Spleen (tissue), 11 donors: Measurements from ENCODE around the gene GALNT15. TPM values are rescaled to one million over a fixed set of nuclear protein-coding genes. Genes with fewer than 3 reads are reported as not detected.

Source experiments
- DNase-seq: peaks from one replicate; pipeline ENCODE4 v3.0.0-alpha.2; 2020
- H3K27ac ChIP-seq, 8 donors: fragments of 200-600 bp; sonication (generic) in 7 of 8; 1 replicate in 4 of 8; 2 replicates in 4 of 8; pipeline versions ENCODE4 v1.5.0 to v1.8.0; 2016 to 2021; ENCODE audit warnings: inconsistent platforms in 4 of 8, mild to moderate bottlenecking in 4 of 8, moderate library complexity in 1 of 8
- H3K27me3 ChIP-seq, 7 donors: fragments of 200-600 bp; sonication (generic) in 6 of 7; replicated peaks in 1 of 7; 1 replicate in 4 of 7; 2 replicates in 3 of 7; pipeline versions ENCODE4 v1.5.0 to v1.8.0; 2016 to 2021; ENCODE audit warnings: inconsistent platforms in 3 of 7, mild to moderate bottlenecking in 1 of 7
- H3K36me3 ChIP-seq, 6 donors: fragments of 200-600 bp; sonication (generic) in 5 of 6; 1 replicate in 4 of 6; 2 replicates in 2 of 6; pipeline versions ENCODE4 v1.5.0 to v1.8.0; 2016 to 2021; ENCODE audit warnings: inconsistent platforms in 2 of 6
- H3K4me1 ChIP-seq, 6 donors: fragments of 200-600 bp; sonication (generic) in 5 of 6; 1 replicate in 3 of 6; 2 replicates in 3 of 6; pipeline versions ENCODE4 v1.5.0 to v1.8.0; 2016 to 2021; ENCODE audit warnings: inconsistent platforms in 3 of 6
- H3K4me3 ChIP-seq, 8 donors: fragments of 200-600 bp; sonication (generic) in 7 of 8; 1 replicate in 4 of 8; 2 replicates in 4 of 8; pipeline versions ENCODE4 v1.5.0 to v1.8.0; 2016 to 2021; ENCODE audit warnings: inconsistent platforms in 4 of 8, mild to moderate bottlenecking in 4 of 8, moderate library complexity in 2 of 8
- H3K9me3 ChIP-seq, 8 donors: fragments of 200-600 bp; sonication (generic) in 7 of 8; 1 replicate in 4 of 8; 2 replicates in 4 of 8; pipeline versions ENCODE4 v1.5.0 to v1.8.0; 2016 to 2021; ENCODE audit warnings: inconsistent platforms in 4 of 8
- CTCF ChIP-seq, 11 experiments: fragments of 200-600 bp in 7 of 11; fragments of 450-650 bp in 4 of 11; sonication (generic) in 4 of 11; IDR thresholded peaks in 8 of 11; conservative IDR thresholded peaks in 3 of 11; 1 replicate in 7 of 11; 2 replicates in 4 of 11; pipeline versions ENCODE4 v1.4.0 to v1.8.0; 2016 to 2021; ENCODE audit warnings: antibody characterized with exemption in 11 of 11, inconsistent platforms in 4 of 11, mild to moderate bottlenecking in 1 of 11
- POLR2A ChIP-seq, 3 donors: fragments of 450-650 bp; IDR thresholded peaks; one replicate each; pipeline ENCODE4 v1.5.1; 2017; ENCODE audit warnings: antibody characterized with exemption in 3 of 3, mild to moderate bottlenecking in 1 of 3
- POLR2AphosphoS5 ChIP-seq, 3 donors: sonication (generic); formaldehyde crosslinking; IDR thresholded peaks; one replicate each; pipeline ENCODE4 v1.5.1; 2017; ENCODE audit warnings: antibody characterized with exemption in 3 of 3
- WGBS, 5 donors: extraction: QIAGEN DNeasy Blood & Tissue Kit in 3 of 5; methylation state at CpG; one replicate each; pipeline versions ENCODE4 v1.1.5 to v1.1.7; 2013 to 2018; 5-methylcytosine and 5-hydroxymethylcytosine counted together
- intact Hi-C: fragments of 100-400 bp; cut with DNase I; formaldehyde crosslinking; loops from one replicate; pipeline ENCODE4 v1.15.0; 2023; ENCODE audit warnings: low total_unique reads
- polyA plus RNA-seq, 3 donors: library from polyadenylated mRNA; stranded (reverse); fragments of 200-250 nt; gene quantifications; one replicate each; pipeline ENCODE4 v1.2.1, GENCODE V29; 2013
- total RNA-seq, 7 donors: library from RNA; depleted of rRNA in 3 of 7; stranded (reverse); fragments of >200 nt in 3 of 7; fragmentation: NEBNext Ultra II Directional in 4 of 7; extraction: Animal tissue kit (Norgen Biotek cat#: 25700) in 4 of 7; gene quantifications; one replicate each; pipeline versions ENCODE4 v1.1.0 to v1.2.1, GENCODE V29; 2016 to 2021
- donor health status: healthy with polysubstance abuse.
- donor health status: DM: no; HTN: no; CAD: no; lungs with moderate emphysema.
- donor health status: DM: no; HTN: no; CAD: no.
- donor health status: Bipolar disorder and iron deficiency.
- donor health status: healthy.
- donor health status: DM: no; HTN: no; CAD: no.
- donor health status: DM: yes; HTN: yes; CAD: no.

Gene GALNT15
- total and polyA plus RNA-seq, 10 donors, result 2.5 to 147 (median 42.1) TPM

DNA sequence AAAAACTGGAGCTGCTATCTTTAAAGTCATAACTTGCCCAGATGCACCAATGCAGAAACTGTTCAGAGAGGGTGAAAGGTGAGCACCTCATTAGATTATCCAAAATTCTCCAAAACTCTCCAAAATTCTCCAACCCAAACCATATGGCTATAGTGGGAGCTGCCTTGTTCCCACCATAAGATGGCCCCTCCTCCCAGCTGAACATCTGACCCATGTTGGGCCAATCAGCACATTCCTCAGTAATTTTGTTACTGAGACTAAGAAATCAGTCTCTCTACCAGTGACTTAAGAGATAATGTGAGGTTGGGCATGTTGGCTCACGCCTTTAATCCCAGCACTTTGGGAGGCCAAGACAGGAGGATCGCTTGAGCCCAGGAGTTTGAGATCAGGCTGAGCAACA, 57.5 kb downstream of the GALNT15 start:
- H3K4me1 ChIP-seq, result no peaks in the 10 kb centered on the region
- H3K27me3 ChIP-seq, result no peaks in the 10 kb centered on the region
- no peak overlapping the region for H3K4me3 ChIP-seq
- DNase-seq, result no peak
- peaks cover 0 to 5% (median 0%) of the 10 kb centered on the region in 6 donors for H3K36me3 ChIP-seq
- 93 to 100% (median 97%) methylated on average over 2 of the region's 2 CpGs for WGBS, 5 donors
- no peak overlapping the region for H3K27ac ChIP-seq
- no peaks in the 10 kb centered on the region for H3K9me3 ChIP-seq
- intact Hi-C loops, result no loop called here
- TF ChIP-seq POLR2AphosphoS5 (IDR thresholded peaks at IDR 0.05) (no peak), CTCF (IDR thresholded peaks at IDR 0.05 in 8 of 11, conservative IDR thresholded peaks at IDR 0.05 in 3 of 11) (no peak), POLR2A (IDR thresholded peaks at IDR 0.05) (no peak)

GRCh38 chr3:16233806-16234205, 59.3 kb downstream of the GALNT15 start:
- no peak overlapping the region for H3K4me3 ChIP-seq
- H3K4me1 ChIP-seq, result no peaks in the 10 kb centered on the region
- TF ChIP-seq CTCF (IDR thresholded peaks at IDR 0.05 in 8 of 11, conservative IDR thresholded peaks at IDR 0.05 in 3 of 11) (no peak), POLR2AphosphoS5 (IDR thresholded peaks at IDR 0.05) (no peak), POLR2A (IDR thresholded peaks at IDR 0.05) (no peak)
- no peaks in the 10 kb centered on the region for H3K27me3 ChIP-seq
- no peak for DNase-seq
- H3K9me3 ChIP-seq, result no peaks in the 10 kb centered on the region
- H3K27ac ChIP-seq, result no peak overlapping the region
- H3K36me3 ChIP-seq, result no peaks in the 10 kb centered on the region
- 88 to 100% (median 94%) methylated on average over 1 of the region's 1 CpG for WGBS, 5 donors
- intact Hi-C loops, result no loop called here

DNA sequence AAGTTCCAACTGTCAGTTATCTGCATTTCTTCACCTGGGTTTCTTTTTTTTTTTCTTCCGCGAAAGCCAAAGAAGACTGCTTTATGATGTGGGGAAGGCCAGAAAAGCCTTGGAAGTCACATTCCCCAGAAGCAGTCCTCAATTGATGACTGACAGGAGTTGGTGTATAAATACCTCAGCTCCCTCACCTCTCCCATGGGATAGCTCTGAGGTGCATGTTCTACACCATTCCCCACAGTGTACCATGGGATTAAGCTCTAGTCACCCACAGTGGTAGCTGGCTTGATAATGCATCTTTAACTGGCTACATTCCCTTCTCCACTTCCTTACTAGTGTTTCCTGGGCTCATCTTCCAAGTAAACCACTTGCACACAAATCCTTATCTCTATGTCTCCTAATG, 59.8 kb downstream of the GALNT15 start:
- WGBS, 5 donors, result 94 to 98% (median 97%) methylated on average over 2 of the region's 2 CpGs
- no peaks in the 10 kb centered on the region for H3K4me1 ChIP-seq
- intact Hi-C loops, result no loop called here
- no peaks in the 10 kb centered on the region for H3K9me3 ChIP-seq
- H3K36me3 ChIP-seq, result no peaks in the 10 kb centered on the region
- DNase-seq, result no peak
- TF ChIP-seq POLR2AphosphoS5 (IDR thresholded peaks at IDR 0.05), result no peak
- no peak for TF ChIP-seq POLR2A (IDR thresholded peaks at IDR 0.05)
- no peak for TF ChIP-seq CTCF (IDR thresholded peaks at IDR 0.05 in 8 of 11, conservative IDR thresholded peaks at IDR 0.05 in 3 of 11)
- no peaks in the 10 kb centered on the region for H3K27me3 ChIP-seq
- H3K27ac ChIP-seq, result no peak overlapping the region
- no peak overlapping the region for H3K4me3 ChIP-seq

- intact Hi-C loops, result no loop called here
- H3K4me3 ChIP-seq, result no peak overlapping the region
- 83 to 96% (median 88%) methylated on average over 4 of the region's 4 CpGs for WGBS, 5 donors
- H3K27ac ChIP-seq, result no peak overlapping the region
- H3K4me1 ChIP-seq, result no peaks in the 10 kb centered on the region
- H3K9me3 ChIP-seq, result no peaks in the 10 kb centered on the region
- no peak for TF ChIP-seq POLR2A (IDR thresholded peaks at IDR 0.05)
- TF ChIP-seq CTCF (IDR thresholded peaks at IDR 0.05 in 8 of 11, conservative IDR thresholded peaks at IDR 0.05 in 3 of 11), result no peak
- no peak for TF ChIP-seq POLR2AphosphoS5 (IDR thresholded peaks at IDR 0.05)
- H3K27me3 ChIP-seq, result no peaks in the 10 kb centered on the region
- no peak for DNase-seq
- H3K36me3 ChIP-seq, result no peaks in the 10 kb centered on the region
These were observed 61.7 kb downstream of the GALNT15 start for GRCh38 chr3:16236030-16236639.
